Measurements from ENCODE around the gene CCDC83.

CCDC83 gene

DNA sequence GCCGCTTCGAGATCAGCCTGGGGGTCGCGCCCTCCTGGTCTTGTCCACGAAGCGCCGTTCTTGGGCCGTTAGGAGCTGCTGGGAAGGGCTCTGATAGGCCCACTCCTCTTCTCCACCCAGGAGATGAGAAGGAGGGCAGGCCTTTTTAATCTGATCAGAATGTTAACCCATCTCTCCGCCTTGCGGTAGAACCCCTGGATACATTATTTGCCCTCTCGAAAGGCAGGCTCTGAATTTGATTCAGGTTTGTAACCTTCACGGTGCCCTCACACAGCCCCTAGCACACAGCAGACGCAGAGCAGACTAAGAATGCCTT lies at the start of gene CCDC83:
Gene CCDC83, plus strand, starts transcription at position 43 of the 316 bp plus-strand sequence. CDS start 9,741 bp downstream, outside the sequence.
- peak within 1 kb of the TSS; percentile 56 for H3K4me3 ChIP-seq (ENCODE audit: low read depth, low read length)

DNA sequence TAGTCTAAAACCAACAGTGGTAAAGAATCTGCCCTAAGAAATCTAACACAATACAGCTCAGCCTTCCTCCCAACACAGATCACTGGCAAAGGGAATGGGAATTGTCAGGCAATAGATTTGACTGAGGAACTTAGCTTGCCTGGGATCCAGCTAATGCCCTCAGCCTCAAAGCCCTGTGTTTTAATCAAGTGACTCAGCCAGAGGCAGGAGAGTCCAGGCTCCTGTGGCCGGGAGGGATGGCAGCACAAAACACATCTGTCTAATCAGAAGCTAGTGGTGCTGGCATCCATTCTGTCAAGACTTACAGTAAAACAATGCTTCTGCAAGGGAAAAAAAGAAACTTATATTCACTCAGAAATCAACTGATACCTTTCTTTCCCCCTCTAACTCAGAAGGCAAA lies 49.8 kb upstream of the CCDC83 start:
- no peak overlapping the region for H3K4me3 ChIP-seq (ENCODE audit: low read depth, low read length)

DNA sequence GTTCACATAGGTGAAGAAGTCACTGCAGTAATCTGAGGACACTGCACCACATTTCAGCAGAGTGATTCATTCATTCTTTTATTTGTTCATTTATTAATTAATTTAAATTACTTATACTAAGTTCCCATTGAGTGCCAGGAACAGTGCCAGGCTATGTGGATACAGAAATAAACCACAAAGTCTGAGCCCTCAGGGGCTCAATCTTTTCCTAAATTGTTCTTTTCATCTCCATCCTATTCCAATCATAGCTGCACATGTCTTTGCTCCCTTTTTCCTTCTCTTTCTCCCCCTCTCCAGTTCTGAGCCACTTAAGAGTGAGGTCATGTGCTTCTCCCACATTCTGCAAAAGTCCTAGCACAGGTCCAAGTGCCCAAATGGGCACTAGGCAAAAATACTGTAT lies 49.2 kb upstream of the CCDC83 start:
- no peak overlapping the region for H3K4me3 ChIP-seq (ENCODE audit: low read depth, low read length)

DNA sequence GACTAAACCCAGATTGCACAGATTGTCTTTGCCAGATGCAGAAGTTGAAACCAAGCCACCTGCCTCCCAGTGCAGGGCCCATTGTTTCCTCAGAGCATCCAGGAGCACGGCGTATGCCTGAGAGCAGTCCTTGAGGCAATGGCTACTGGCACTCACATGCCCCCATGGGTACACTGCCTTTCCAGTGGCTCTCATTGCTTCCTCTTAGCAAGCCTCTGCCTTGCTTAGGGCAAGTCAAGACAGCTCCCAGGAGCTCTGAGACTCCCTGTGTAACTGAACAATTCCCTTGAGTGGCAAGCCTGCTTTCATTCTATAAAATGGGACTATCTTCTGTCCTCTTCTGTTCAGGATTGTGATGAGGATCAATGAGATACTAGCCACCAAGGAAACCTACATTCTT lies 48.3 kb upstream of the CCDC83 start:
- H3K4me3 ChIP-seq (ENCODE audit: low read depth, low read length) = no peak overlapping the region

DNA sequence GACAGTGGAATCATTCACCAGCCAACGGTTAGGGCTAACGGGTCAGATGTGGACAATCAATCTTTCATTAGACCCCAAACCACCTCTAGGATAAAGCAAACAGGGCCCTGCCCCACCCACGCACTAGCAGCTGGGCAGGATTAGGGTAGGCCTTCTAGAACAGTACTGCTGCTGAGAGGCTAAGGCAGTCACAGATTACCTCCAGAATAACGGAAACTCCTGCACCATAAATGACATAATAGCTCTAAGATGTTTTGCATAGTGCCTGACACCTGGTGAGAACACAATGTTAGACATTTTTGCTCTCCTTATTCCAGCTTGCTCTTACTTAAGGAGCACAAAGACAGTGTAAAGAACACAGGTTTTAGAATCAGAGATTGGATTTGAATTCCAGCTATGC lies 46.0 kb upstream of the CCDC83 start:
- no peak overlapping the region for H3K4me3 ChIP-seq (ENCODE audit: low read depth, low read length)

DNA sequence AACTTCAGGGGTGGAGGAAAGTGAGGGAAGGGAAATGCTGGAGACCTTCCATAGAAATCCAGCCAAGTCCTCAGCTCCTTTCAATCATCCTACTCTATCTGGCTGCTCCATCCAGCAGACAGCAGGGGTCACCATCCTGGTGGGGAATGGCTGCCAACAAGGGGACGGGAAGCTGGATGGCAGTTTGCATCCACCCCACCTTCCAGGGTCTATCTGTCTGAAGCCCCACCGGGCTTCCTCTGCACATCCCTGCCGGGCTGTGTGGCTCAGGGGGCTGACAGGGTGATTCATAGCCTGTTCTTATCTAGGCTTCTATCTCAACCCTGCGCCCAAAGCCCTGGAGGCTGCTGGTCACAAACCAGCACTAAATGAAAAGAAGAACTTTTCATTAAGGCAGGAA lies 45.3 kb upstream of the CCDC83 start:
- H3K4me3 ChIP-seq (ENCODE audit: low read depth, low read length) = peak overlapping the region; percentile 62

DNA sequence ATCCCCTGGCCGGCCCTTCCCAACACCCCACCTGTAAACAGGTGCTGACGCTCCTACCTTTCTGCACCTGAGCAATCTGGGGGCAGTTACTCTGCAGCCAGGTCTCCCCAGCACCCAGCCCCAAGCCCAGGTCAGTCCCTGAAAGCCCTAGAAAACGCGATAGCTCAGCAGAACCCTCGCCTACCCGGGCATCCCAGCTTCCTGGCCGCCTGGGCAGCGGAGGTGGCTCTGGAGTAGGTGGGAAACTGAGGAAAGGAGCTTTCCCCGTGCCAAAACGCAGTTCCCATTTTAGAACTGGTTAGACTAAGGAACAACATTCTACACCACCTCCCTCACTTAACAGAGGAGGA lies 44.7 kb upstream of the CCDC83 start:
- peak overlapping the region; percentile 62 for H3K4me3 ChIP-seq (ENCODE audit: low read depth, low read length)

DNA sequence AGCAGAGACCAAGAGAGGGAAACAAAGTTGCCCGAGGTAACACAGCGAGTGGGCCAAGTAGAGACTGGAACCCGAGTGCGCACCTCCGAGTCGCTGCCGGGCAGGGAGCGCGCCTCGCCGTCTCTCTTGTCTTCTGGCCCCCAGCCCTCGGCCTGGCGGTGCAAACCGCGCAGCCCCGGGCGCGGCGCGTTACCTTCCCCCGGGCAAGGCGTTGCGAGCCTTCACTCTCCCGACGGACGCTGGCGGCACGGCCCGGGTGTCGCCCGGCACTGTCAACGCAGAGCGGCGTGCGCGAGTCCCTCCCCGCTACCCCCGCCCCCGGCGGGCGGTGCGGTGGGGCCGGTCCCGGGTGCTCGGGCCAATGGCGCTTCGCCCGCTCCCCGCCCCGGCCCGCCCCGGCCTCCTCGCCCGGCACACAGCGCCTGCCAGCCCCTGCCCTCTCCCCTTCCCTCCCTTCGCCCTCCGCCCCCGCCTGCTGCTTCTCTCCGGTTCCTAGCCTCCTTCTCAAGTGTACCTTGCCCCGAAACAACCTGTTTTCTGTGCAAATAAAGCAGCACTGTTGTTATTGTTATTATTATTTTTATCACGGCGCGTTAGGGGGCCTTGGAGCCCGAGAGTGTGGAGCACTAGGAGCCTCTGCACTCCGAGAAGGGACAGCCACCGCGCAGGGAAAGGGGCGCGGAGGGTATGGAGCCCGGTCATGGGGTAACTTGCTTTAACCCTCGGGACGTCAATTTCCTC lies 44.1 kb upstream of the CCDC83 start, which contains the start of gene SYTL2:
Gene SYTL2, minus strand, starts transcription at position 271 of the 741 bp plus-strand sequence. CDS start 53,416 bp downstream, outside the sequence.
- H3K4me3 ChIP-seq (ENCODE audit: low read depth, low read length) = peak within 1 kb of the TSS; percentile 62

DNA sequence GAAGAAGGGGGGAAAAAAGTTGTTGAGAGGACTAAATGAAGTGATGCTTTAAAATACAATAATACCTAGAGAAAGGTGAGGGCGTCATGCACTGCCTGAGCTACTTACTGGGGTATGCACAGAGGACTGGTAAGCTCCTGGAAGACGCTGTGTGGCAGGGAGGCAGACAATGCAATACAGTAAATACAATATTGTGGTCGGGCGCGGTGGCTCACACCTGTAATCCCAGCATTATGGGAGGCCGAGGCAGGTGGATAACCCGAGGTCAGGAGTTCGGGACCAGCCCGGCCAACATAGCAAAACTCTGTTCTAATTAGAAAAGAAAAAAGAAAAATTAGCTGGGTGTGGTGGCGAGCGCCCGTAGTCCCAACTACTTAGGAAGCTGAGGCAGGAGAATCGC lies 43.6 kb upstream of the CCDC83 start:
- H3K4me3 ChIP-seq (ENCODE audit: low read depth, low read length) = peak overlapping the region; percentile 62

DNA sequence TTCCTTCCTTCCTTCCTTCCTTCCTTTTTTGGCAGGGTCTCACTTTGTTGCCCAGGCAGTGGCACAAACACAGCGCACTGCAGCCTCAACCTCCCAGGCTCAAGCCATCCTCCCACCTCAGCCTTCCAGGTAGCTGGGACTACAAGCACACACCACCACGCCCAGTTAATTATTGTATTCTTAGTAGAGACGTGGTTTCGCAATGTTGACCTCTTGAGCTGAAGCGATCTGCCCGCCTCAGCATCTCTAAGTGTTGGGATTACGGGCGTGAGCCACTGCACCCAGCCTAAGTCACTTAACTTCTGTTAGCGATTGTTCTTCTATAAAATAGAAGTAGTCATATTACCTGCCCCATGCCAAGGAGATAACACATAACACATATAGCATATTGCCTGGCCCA lies 41.5 kb upstream of the CCDC83 start:
- no peak overlapping the region for H3K4me3 ChIP-seq (ENCODE audit: low read depth, low read length)

DNA sequence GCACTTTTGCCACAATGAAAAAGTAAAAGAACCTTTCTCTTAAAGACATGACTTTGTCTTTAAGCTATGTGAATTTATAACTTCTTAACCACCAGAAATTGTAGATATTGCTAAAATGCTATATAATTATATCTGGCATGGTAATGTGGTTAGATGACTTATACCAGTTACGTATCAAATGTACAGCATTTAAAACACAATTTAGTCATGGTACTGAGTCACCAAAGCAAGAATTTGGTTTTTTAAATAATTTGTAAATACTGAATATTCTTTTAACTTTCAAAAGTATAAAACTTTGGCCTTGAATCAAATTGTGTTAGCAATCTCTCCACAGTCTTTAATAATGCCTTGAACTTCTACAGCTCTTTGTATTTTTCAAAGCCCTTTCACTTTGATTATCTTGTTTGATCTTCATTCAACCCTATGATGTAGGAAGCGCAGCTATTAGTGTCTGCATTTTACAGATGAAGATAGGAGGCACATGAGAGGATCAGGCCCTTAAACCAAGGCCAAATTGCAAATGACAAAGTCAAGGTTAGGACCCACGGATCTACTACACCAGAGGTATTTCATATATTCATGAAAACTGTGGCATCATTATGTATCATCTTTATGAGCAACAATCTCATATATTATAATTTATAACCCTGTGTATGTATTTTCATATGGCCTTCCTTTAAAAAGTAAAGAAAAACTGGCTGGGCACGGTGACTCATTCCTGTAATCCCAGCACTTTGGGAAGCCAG lies 39.8 kb upstream of the CCDC83 start:
- no peak overlapping the region for H3K4me3 ChIP-seq (ENCODE audit: low read depth, low read length)

DNA sequence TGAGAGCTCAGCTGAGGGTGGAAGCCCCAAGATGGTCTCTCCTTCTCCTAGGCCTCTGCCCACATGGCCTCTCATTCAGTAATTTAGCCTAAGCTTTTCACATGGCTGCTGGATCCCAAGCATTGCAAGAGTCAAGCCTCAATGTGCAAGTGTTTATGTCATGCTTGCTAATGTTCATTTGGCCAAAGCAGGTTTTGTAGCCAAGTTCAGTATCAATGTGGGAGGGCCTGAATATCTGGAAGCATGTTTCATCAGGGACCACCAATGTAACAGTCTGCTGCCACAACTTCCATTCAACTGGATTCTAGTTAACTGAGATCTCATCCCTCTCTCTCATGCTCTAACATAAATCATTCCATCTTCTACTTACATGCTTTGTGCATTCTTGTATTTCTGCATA lies 35.7 kb upstream of the CCDC83 start:
- H3K4me3 ChIP-seq (ENCODE audit: low read depth, low read length) = no peak overlapping the region

DNA sequence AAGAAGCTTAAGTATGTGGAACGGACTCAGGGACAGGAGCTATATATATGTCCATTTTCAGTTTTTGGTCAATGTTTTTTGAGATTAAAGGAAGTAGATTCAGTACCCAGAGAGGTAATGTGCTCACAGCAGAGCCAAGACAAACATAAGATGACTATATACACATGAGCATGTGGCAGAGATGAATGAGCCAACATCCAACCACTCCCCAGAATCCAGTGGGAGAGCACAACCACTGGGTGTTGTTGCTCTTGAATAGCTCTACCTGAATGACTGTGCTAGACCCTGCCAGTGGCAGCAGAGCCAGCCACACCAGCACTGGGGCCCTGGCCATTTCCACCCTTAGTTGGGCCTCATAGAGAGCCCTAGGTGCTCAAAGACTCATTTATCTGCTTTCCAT lies 33.5 kb upstream of the CCDC83 start:
- no peak overlapping the region for H3K4me3 ChIP-seq (ENCODE audit: low read depth, low read length)

DNA sequence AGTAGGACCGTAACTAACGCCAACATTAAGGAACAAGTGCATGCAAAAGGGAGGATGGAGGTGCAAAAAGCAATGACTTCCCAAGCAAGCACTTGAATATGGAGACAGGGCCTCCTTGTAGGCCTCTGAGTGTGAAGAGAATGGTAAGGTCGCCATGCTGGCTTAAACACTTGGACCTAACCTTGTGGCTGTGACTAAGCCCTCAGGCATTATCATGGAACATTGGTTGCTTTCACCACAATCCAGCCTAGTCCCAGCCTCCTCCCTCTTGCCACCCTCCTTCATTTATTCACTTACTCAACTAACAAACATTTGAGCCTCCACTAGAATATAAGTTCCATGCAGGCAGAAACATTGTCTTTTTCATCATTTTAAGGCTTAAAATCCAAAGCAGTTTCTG lies 32.4 kb upstream of the CCDC83 start:
- H3K4me3 ChIP-seq (ENCODE audit: low read depth, low read length) = no peak overlapping the region

DNA sequence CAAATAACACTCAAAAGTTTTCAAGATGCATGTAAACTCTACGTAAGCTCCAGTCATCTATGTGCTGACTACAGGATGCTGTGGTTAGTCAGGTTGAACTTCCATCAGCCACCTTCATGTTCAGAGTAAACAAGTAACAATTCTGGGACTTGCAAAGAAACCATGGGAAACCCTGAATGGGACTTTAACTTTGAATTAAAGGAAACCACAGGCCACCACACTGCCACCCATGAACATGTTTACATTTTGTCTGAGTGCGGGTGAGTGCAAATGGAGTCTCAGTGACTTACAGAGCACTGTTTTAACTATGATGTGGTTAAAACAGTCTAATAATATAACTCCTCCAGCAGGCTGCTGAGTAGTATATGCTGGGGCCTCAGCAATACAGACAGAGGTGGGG lies 31.4 kb upstream of the CCDC83 start:
- H3K4me3 ChIP-seq (ENCODE audit: low read depth, low read length) = no peak overlapping the region

DNA sequence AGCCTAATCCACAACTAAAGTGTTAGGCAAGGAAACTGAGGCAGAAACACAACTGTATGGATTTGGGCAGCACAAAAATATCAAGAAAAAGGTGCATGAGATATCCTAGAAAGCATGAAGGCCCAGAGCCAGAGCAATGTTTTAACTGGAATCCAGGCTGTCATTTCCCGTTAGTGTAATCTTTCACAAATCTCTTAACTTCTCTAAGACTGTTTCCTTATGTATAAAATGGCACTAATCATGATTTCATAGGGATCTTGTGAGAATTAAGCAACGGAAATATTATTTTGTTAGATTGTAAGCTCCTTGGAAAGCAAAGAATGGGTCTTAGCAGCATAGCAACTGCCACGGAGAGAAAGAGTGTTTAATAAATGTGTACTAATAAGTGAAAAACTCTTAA lies 29.6 kb upstream of the CCDC83 start:
- H3K4me3 ChIP-seq (ENCODE audit: low read depth, low read length) = no peak overlapping the region

DNA sequence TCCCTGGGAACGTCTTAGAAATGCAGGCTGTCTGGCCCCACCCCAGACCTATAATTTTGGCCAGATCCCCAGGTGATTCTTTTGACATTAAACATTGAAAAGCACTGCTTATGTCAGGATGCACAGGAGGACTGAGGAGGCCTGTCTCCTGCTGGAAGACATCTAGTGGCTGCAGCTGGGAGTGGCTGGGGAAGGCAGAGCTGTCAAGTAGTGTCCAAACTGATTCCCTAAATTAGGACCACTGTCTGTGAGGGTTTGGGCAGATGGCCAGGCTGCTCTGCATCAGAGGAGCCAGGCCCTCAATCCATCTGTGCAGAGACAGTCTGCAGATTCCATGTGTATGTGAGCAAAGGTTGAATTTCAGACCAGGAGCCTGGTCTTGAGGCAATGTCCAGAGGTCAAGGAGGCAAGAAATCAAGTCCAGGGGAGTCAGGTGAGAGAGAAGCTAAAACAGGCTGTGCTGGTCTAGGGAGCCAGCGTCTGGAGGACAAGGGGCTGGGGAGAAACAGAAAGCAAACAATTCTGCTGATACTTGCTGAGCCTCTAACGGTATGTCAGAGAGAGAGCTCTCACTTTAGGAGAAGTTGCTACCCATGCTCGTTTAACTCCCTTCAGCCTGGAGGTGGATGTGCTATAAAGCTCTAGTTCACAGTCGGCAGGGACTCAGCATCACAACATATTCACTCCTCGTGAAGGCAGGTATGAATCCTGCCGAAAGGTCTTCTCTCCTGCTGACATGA lies 28.9 kb upstream of the CCDC83 start:
- H3K4me3 ChIP-seq (ENCODE audit: low read depth, low read length) = no peak overlapping the region

DNA sequence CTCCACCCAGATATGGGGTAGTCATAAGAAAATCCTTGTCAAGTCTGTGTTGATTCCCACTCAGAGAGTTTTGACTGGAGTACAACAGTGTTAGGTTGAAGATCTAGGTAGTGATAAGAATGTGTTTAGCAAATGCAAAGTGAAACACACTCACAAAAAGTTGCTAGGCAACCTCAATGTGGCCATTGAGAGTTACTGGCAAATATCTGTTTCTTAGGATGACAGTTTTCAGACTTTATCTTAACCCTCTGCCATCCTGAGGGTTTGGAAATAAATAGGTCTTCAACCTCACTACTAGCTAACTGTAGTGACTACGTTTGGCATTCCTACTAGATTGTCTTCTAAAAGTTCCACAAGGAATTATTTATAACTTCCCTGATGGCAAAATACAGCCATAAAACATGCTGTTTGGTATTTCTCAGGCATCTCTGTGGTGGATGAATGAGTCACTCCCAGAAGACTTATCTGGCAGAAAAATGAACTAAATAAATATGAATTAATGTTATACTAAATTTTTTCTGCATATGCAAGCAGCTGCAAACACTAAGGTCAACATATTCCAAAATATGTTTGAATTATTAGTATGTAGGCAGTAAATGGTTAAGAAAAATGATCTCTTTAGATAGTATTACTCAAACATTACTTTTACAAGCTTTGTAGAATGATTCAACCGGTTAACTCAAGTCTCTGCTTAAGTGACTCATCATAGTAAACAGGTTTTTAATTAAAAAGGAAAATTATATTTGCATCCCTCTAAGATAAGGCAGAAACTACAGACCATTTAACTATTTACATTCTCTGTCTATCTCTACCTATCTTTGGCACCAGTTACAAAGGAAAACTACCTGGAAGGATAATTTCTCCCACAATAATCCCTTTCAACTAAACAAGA lies 27.2 kb upstream of the CCDC83 start:
- no peak overlapping the region for H3K4me3 ChIP-seq (ENCODE audit: low read depth, low read length)

DNA sequence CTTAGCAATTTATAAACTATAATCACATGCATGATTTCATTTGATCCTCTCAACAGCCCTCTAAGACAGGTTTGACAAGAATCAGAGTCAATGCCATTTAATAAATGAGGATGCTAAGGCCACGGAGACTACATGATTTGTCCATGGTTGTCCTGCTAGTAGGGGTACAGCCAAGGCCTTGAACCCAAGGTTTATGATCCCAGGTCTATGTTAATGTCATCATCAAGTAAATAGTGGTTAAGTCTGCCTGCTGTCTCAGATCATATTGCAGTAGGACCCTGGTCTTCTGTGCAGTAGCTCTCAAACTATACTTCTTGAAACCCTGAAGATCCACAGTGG lies 26.6 kb upstream of the CCDC83 start:
- H3K4me3 ChIP-seq (ENCODE audit: low read depth, low read length) = no peak overlapping the region

DNA sequence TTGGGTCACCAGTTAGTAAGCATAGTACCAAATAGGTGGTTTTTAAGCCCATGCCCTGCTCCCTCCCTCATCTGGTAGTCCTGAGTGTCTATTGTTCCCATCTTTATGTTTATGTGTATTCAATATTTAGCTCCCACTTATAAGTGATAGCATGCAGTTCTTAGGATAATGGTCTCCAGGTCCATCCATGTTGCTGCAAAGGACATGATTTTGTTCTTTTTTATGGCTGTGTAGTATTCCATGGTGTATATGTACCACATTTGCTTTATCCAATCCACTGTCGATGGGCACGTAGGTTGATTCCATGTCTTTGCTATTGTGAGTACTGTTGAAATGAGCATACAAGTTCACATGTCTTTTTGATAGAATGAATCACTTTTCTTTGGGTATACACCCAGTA lies 26.0 kb upstream of the CCDC83 start:
- no peak overlapping the region for H3K4me3 ChIP-seq (ENCODE audit: low read depth, low read length)

DNA sequence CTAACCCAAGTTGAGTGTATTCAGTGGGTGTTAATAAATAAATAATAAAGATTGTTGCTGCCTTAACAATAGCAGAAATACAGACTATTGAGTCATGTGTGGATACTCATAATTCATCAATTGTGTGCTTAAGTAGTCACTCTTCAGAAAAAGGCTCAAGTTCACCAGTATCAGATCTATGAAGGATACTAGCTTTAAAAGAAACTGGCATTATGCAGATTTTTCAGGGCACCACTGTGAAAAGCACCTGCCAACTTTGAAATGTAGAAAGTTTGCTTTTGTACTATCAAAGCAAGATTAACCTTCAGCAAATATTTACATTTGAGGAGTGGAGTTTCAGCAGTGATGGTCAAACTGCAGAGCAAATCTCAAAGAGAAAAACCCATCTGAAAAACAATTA lies 24.1 kb upstream of the CCDC83 start:
- H3K4me3 ChIP-seq (ENCODE audit: low read depth, low read length) = no peak overlapping the region
